GM12872 (cell line): ENCODE data around the gene PDZK1.

Experiments
- CTCF ChIP-seq: IDR thresholded peaks from 3 replicates; pipeline ENCODE4 v1.5.1; 2011; ENCODE audit warnings: low read depth, mild to moderate bottlenecking, low read length, moderate library complexity; ENCODE audit not compliant: insufficient read depth

Gene PDZK1

GRCh38 chr1:145716641-145717345 lies 9.6 kb upstream of the PDZK1 start:
- no peak for TF ChIP-seq CTCF

GRCh38 chr1:145714524-145715111 lies 7.5 kb upstream of the PDZK1 start:
- TF ChIP-seq CTCF, result no peak

GRCh38 chr1:145711213-145711651 lies 4.1 kb upstream of the PDZK1 start:
- no peak for TF ChIP-seq CTCF

GRCh38 chr1:145710291-145711027 lies 3.3 kb upstream of the PDZK1 start:
- no peak for TF ChIP-seq CTCF

GRCh38 chr1:145708063-145708462 lies 895 bp upstream of the PDZK1 start:
- no peak for TF ChIP-seq CTCF

GRCh38 chr1:145706086-145706664 lies 993 bp downstream of the PDZK1 start:
- TF ChIP-seq CTCF, result no peak

- TF ChIP-seq CTCF, result no peak
These were observed 1.5 kb downstream of the PDZK1 start for GRCh38 chr1:145705622-145706021.
